HepG2 (cell line): ENCODE results near the gene KIAA0232. TPM values are rescaled to one million over a fixed set of nuclear protein-coding genes. Genes with fewer than 3 reads are reported as not detected.

Source experiments
- ARNT ChIP-seq: fragments of 450-650 bp; IDR thresholded peaks from 2 replicates; pipeline ENCODE4 v1.6.1; 2017
- BCL3 ChIP-seq: sonication (generic); formaldehyde crosslinking; IDR thresholded peaks from 2 replicates; pipeline ENCODE4 v1.5.1; 2020; ENCODE audit warnings: mild to moderate bottlenecking, missing genetic modification reagents, moderate library complexity
- BRCA1 ChIP-seq: sonication (generic); formaldehyde crosslinking; IDR thresholded peaks from 2 replicates; pipeline ENCODE4 v1.4.0; 2020; ENCODE audit warnings: missing genetic modification reagents
- DMTF1 ChIP-seq: sonication (generic); formaldehyde crosslinking; IDR thresholded peaks from 2 replicates; pipeline ENCODE4 v1.4.0; 2020; ENCODE audit warnings: mild to moderate bottlenecking, missing genetic modification reagents
- EHMT2 ChIP-seq: fragments of 200-600 bp; sonication (generic); IDR thresholded peaks from 2 replicates; pipeline ENCODE4 v1.7.0; 2017; ENCODE audit warnings: antibody characterized with exemption, low read depth, low read length, borderline replicate concordance
- IKZF1 ChIP-seq: fragments of 450-650 bp; IDR thresholded peaks from 2 replicates; pipeline ENCODE4 v1.7.1; 2016
- JUN ChIP-seq: sonication (generic); formaldehyde crosslinking; IDR thresholded peaks from 2 replicates; pipeline ENCODE4 v1.4.0; 2020; ENCODE audit warnings: mild to moderate bottlenecking, missing genetic modification reagents
- KDM5A ChIP-seq: fragments of 200-600 bp; sonication (generic); IDR thresholded peaks from 2 replicates; pipeline ENCODE4 v1.7.0; 2018; ENCODE audit warnings: antibody characterized with exemption, mild to moderate bottlenecking, low read length, borderline replicate concordance
- LCORL ChIP-seq, 2 experiments: fragments of 450-650 bp in 1 of 2; sonication (generic) in 1 of 2; formaldehyde crosslinking in 1 of 2; IDR thresholded peaks; 2 replicates each; pipeline versions ENCODE4 v1.5.0 to v1.6.1; 2017 to 2020; ENCODE audit warnings: antibody characterized with exemption in 1 of 2, missing genetic modification reagents in 1 of 2
- MBD4 ChIP-seq: IDR thresholded peaks from 2 replicates; pipeline ENCODE4 v1.6.1; 2012; ENCODE audit warnings: low read length, inconsistent platforms, borderline replicate concordance
- MED8 ChIP-seq: sonication (generic); formaldehyde crosslinking; IDR thresholded peaks from 2 replicates; pipeline ENCODE4 v1.8.1; 2023; ENCODE audit warnings: mild to moderate bottlenecking, missing genetic modification reagents; ENCODE audit not compliant: insufficient replicate concordance
- NR2C2 ChIP-seq: sonication (generic); formaldehyde crosslinking; IDR thresholded peaks from 2 replicates; pipeline ENCODE4 v1.4.0; 2020; ENCODE audit warnings: missing genetic modification reagents, mild to moderate bottlenecking, moderate library complexity, borderline replicate concordance
- TBP ChIP-seq: sonication (generic); formaldehyde crosslinking; IDR thresholded peaks from 2 replicates; pipeline ENCODE4 v1.5.0; 2020; ENCODE audit warnings: missing genetic modification reagents
- XBP1 ChIP-seq: sonication (generic); formaldehyde crosslinking; IDR thresholded peaks from 2 replicates; pipeline ENCODE4 v1.5.0; 2020; ENCODE audit warnings: missing genetic modification reagents
- ZBTB43 ChIP-seq: sonication (generic); formaldehyde crosslinking; conservative IDR thresholded peaks from 2 replicates; pipeline ENCODE4 v1.4.0; 2020; ENCODE audit warnings: missing genetic modification reagents
- ZFAT ChIP-seq: sonication (generic); formaldehyde crosslinking; conservative IDR thresholded peaks from 2 replicates; pipeline ENCODE4 v1.8.1; 2023; ENCODE audit warnings: missing genetic modification reagents, inconsistent platforms
- ZFYVE20 ChIP-seq: sonication (generic); formaldehyde crosslinking; IDR thresholded peaks from 2 replicates; pipeline ENCODE4 v1.8.0; 2023; ENCODE audit warnings: low read depth, mild to moderate bottlenecking, moderate library complexity, missing genetic modification reagents, borderline replicate concordance
- ZNF121 ChIP-seq: sonication (generic); formaldehyde crosslinking; IDR thresholded peaks from 2 replicates; pipeline ENCODE4 v1.5.0; 2020; ENCODE audit warnings: mild to moderate bottlenecking, missing genetic modification reagents
- ZNF274 ChIP-seq: sonication (generic); formaldehyde crosslinking; IDR thresholded peaks from 2 replicates; pipeline ENCODE4 v1.5.1; 2020; ENCODE audit warnings: mild to moderate bottlenecking, missing genetic modification reagents
- ZNF44 ChIP-seq: sonication (generic); formaldehyde crosslinking; IDR thresholded peaks from 2 replicates; pipeline ENCODE4 v1.5.1; 2020; ENCODE audit warnings: mild to moderate bottlenecking, missing genetic modification reagents
- ZNF574 ChIP-seq: sonication (generic); formaldehyde crosslinking; IDR thresholded peaks from 2 replicates; pipeline ENCODE4 v1.4.0; 2020; ENCODE audit warnings: missing genetic modification reagents
- ZNF614 ChIP-seq: IDR thresholded peaks from 2 replicates; pipeline ENCODE4 v1.6.1; 2018; ENCODE audit warnings: missing biosample characterization, missing genetic modification reagents, inconsistent platforms, borderline replicate concordance
- ZNF615 ChIP-seq: sonication (generic); formaldehyde crosslinking; IDR thresholded peaks from 2 replicates; pipeline ENCODE4 v1.5.0; 2020; ENCODE audit warnings: mild to moderate bottlenecking, missing genetic modification reagents, borderline replicate concordance
- polyA plus RNA-seq, 8 experiments: library from polyadenylated mRNA; depleted of rRNA in 3 of 8; stranded (reverse) in 7 of 8; unstranded in 1 of 8; fragments of >200 nt; fragmentation: Illumina TruSeq in 4 of 8; extraction: Trizol in 4 of 8; gene quantifications; 2 replicates each; pipeline versions ENCODE4 v1.2.1 to v1.2.3, GENCODE V29; 2011 to 2016; ENCODE audit warnings: low read depth in 4 of 8, missing spikeins in 1 of 8, mixed read lengths in 1 of 8; ENCODE audit not compliant: insufficient read depth in 1 of 8
- total RNA-seq, 5 experiments: library from RNA; depleted of rRNA; stranded (reverse); fragments of >200 nt; fragmentation: Illumina TruSeq; extraction: Trizol; gene quantifications; 2 replicates each; pipeline ENCODE4 v1.2.3, GENCODE V29; 2016; ENCODE audit warnings: low read depth in 1 of 5

KIAA0232 gene
- total and polyA plus RNA-seq, 2 of the 13 experiments (the other 11 are each of a cell fraction or from before 2014, with no cell fraction given) = 7.8 to 17.1 TPM

- TF ChIP-seq BRCA1 (CRISPR knock-in tag) (peak; percentile 78; the same call in 1 of the 2 replicates), JUN (CRISPR knock-in tag) (no peak), ZNF614 (CRISPR knock-in tag) (no peak; the same call in none of the 2 replicates), DMTF1 (CRISPR knock-in tag) (no peak), ARNT (no peak), IKZF1 (no peak), TBP (CRISPR knock-in tag) (no peak), ZBTB43 (CRISPR knock-in tag) (peak; percentile 85), ZFAT (CRISPR knock-in tag) (0 out of 2 replicates have a peak, but pooled peaks have one; percentile 40), MBD4 (no peak; the same call in 1 of the 2 replicates), ZNF44 (CRISPR knock-in tag) (no peak), ZNF615 (CRISPR knock-in tag) (no peak), ZNF121 (CRISPR knock-in tag) (no peak), BCL3 (0 out of 2 replicates have a peak, but pooled peaks have one; percentile 21), ZNF574 (peak; percentile 80), ZNF274 (no peak), XBP1 (CRISPR knock-in tag) (0 out of 2 replicates have a peak, but pooled peaks have one; percentile 64), EHMT2 (no peak), ZFYVE20 (CRISPR knock-in tag) (no peak), LCORL (IDR thresholded peaks at IDR 0.05) (no peak), LCORL (CRISPR knock-in tag; IDR thresholded peaks at IDR 0.05) (peak; percentile 94), NR2C2 (peak; percentile 69), MED8 (peak; percentile 64), KDM5A (no peak)
Observed at GRCh38 chr4:6893449-6894085, 111.0 kb downstream of the KIAA0232 start (continued).
